ENCODE data around the gene YEATS4. TPM values are rescaled to one million over a fixed set of nuclear protein-coding genes. Genes with fewer than 3 reads are reported as not detected.

YEATS4 gene
- total and polyA plus RNA-seq, 4 donors = 9.9 to 23.8 (median 15.5) TPM

DNA sequence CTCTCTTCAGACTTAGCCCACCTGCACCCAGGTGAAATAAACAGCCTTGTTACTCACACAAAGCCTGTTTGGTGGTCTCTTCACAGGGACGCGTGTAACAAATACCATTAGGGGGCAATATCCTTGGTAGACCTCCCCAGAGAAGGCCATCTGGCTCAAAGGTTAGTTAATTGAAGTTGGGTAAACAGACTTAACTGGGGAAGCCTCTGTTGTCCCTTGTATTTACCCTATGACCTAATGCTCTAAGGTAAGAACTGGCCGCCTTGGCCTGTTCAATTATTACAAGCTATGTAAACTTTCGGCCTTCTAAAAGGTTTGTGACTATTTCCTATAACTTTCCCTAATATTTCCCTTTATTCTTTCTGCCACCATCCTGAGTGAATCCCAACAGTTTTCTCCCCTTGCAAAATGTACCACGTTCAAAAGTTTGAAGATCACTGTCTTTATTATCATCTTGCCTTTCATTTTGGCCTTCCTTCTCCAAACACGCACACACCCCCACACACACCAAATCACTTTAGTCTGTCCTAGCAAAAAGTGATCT lies 26.7 kb upstream of the YEATS4 start:
- Histone ChIP-seq H3K9ac (ENCODE audit: low read depth in 1 of 2, low read length in 2 of 2) (peak overlapping the region; percentile 46 to 53), H3K4me3 (ENCODE audit: low read depth in 1 of 3, low read length in 3 of 3) (peak overlapping the region; percentile 11 to 51 (median 45)), H3K4me1 (ENCODE audit: control insufficient read depth in 4 of 4, insufficient read depth in 4 of 4, low read length in 3 of 4) (peaks cover 0 to 49% (median 23%) of the 10 kb centered on the region in 4 donors), H3K27me3 (ENCODE audit: control insufficient read depth in 4 of 4, insufficient read depth in 4 of 4, low read length in 3 of 4) (no peaks in the 10 kb centered on the region), H3K9me3 (ENCODE audit: control insufficient read depth in 4 of 4, low read length in 3 of 4) (no peaks in the 10 kb centered on the region), H3K27ac (ENCODE audit: low read depth in 1 of 2, low read length in 2 of 2) (peak overlapping the region; percentile 65 to 88), H3K36me3 (ENCODE audit: control insufficient read depth in 4 of 4, insufficient read depth in 3 of 4, low read depth in 1 of 4, low read length in 3 of 4) (no peaks in the 10 kb centered on the region)
- DNase-seq (ENCODE audit: low spot score) = no peak
- WGBS = 31% methylated on average over 6 of the region's 6 CpGs
- TF ChIP-seq FOXA1 (IDR thresholded peaks at IDR 0.05) (no peak), SP1 (IDR thresholded peaks at IDR 0.05) (peak; percentile 75), EGR1 (IDR thresholded peaks at IDR 0.05; ENCODE audit: low read depth in 2 of 2) (no peak), FOXA2 (IDR thresholded peaks at IDR 0.05) (peak; percentile 73), RXRA (IDR thresholded peaks at IDR 0.05) (peak; percentile 75 to 83), NR2F2 (IDR thresholded peaks at IDR 0.05) (no peak), HNF4A (conservative IDR thresholded peaks at IDR 0.05) (peak; percentile 67 to 72), TAF1 (conservative IDR thresholded peaks at IDR 0.05) (no peak), REST (IDR thresholded peaks at IDR 0.05) (peak; percentile 16), JUND (IDR thresholded peaks at IDR 0.05) (peak; percentile 81 to 90), MAX (IDR thresholded peaks at IDR 0.05) (peak; percentile 77), HNF4G (IDR thresholded peaks at IDR 0.05) (peak; percentile 13), ZBTB33 (IDR thresholded peaks at IDR 0.05) (no peak), YY1 (IDR thresholded peaks at IDR 0.05) (no peak), GABPA (IDR thresholded peaks at IDR 0.05 in 1 of 2, conservative IDR thresholded peaks at IDR 0.05 in 1 of 2) (no peak)
- TF ChIP-seq, protein P1, sequence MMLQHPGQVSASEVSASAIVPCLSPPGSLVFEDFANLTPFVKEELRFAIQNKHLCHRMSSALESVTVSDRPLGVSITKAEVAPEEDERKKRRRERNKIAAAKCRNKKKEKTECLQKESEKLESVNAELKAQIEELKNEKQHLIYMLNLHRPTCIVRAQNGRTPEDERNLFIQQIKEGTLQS (IDR thresholded peaks at IDR 0.05) = peak; percentile 16
- TF ChIP-seq, protein P2, sequence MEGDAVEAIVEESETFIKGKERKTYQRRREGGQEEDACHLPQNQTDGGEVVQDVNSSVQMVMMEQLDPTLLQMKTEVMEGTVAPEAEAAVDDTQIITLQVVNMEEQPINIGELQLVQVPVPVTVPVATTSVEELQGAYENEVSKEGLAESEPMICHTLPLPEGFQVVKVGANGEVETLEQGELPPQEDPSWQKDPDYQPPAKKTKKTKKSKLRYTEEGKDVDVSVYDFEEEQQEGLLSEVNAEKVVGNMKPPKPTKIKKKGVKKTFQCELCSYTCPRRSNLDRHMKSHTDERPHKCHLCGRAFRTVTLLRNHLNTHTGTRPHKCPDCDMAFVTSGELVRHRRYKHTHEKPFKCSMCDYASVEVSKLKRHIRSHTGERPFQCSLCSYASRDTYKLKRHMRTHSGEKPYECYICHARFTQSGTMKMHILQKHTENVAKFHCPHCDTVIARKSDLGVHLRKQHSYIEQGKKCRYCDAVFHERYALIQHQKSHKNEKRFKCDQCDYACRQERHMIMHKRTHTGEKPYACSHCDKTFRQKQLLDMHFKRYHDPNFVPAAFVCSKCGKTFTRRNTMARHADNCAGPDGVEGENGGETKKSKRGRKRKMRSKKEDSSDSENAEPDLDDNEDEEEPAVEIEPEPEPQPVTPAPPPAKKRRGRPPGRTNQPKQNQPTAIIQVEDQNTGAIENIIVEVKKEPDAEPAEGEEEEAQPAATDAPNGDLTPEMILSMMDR (IDR thresholded peaks at IDR 0.05; ENCODE audit: low read depth, low read length, missing input control) = no peak

Data from liver (tissue), 9 donors.